Right lobe of liver (tissue), 6 donors: ENCODE data around the gene LCN2. TPM values are rescaled to one million over a fixed set of nuclear protein-coding genes. Genes with fewer than 3 reads are reported as not detected.

Experiments used
- ATAC-seq, 4 donors: fragments of 200-7000 bp; cut with Tn5 transposase; one replicate each; pipeline ENCODE4 v1.9.1; 2020; ENCODE audit warnings: mild to moderate bottlenecking in 4 of 4, moderate library complexity in 4 of 4
- DNase-seq, 3 donors: peaks; one replicate each; pipeline ENCODE4 v3.0.0-alpha.2; 2020
- H3K27ac ChIP-seq, 3 donors: fragments of 200-600 bp; one replicate each; pipeline ENCODE4 v1.8.0; 2022
- H3K27me3 ChIP-seq, 2 donors: fragments of 200-600 bp; one replicate each; pipeline ENCODE4 v1.8.0; 2022
- H3K36me3 ChIP-seq, 4 donors: fragments of 200-600 bp; sonication (generic) in 1 of 4; one replicate each; pipeline versions ENCODE4 v1.5.1 to v1.8.0; 2017 to 2022; ENCODE audit warnings: control low read depth in 1 of 4
- H3K4me1 ChIP-seq, 4 donors: fragments of 200-600 bp; sonication (generic) in 1 of 4; one replicate each; pipeline versions ENCODE4 v1.5.1 to v1.8.0; 2017 to 2022; ENCODE audit warnings: control low read depth in 1 of 4
- H3K4me3 ChIP-seq, 3 donors: fragments of 200-600 bp; one replicate each; pipeline ENCODE4 v1.8.0; 2022
- H3K9me3 ChIP-seq, 4 donors: fragments of 200-600 bp; sonication (generic) in 1 of 4; one replicate each; pipeline versions ENCODE4 v1.5.1 to v1.8.0; 2017 to 2022; ENCODE audit warnings: control low read depth in 1 of 4
- POLR2A ChIP-seq: fragments of 450-650 bp; IDR thresholded peaks from one replicate; pipeline ENCODE4 v1.6.1; 2017; ENCODE audit warnings: antibody characterized with exemption, mild to moderate bottlenecking
- WGBS: methylation state at CpG from one replicate; pipeline ENCODE4 v1.1.6; 2018; ENCODE audit warnings: low coverage, low lambda C conversion rate; ENCODE audit not compliant: insufficient coverage; ENCODE audit errors: missing lambda C conversion rate; 5-methylcytosine and 5-hydroxymethylcytosine counted together
- intact Hi-C, 2 donors: fragments of 100-400 bp; cut with DNase I; formaldehyde crosslinking; loops; one replicate each; pipeline versions ENCODE4 v1.11.2 to v1.14.1; 2022
- total RNA-seq, 6 experiments: library from RNA; depleted of rRNA in 2 of 6; stranded (reverse); fragments of >200 nt in 2 of 6; fragmentation: NEBNext Ultra II Directional in 3 of 6; extraction: Animal tissue kit (Norgen Biotek cat#: 25700) in 3 of 6; gene quantifications; one replicate each; pipeline versions ENCODE4 v1.1.0 to v1.2.4, GENCODE V29; 2016 to 2023
- TF ChIP-seq, protein P1 (sequence below), 4 donors: fragments of 200-600 bp in 3 of 4; fragments of 450-650 bp in 1 of 4; IDR thresholded peaks; one replicate each; pipeline versions ENCODE4 v1.5.1 to v1.8.0; 2016 to 2022; ENCODE audit warnings: antibody characterized with exemption in 4 of 4, mild to moderate bottlenecking in 2 of 4
- donor health status: DM: no; HTN: yes; CAD: no.
- donor health status: DM: no; HTN: no; CAD: no.
- donor health status: DM: no; HTN: no; CAD: no.
- donor health status: DM: no; HTN: yes; CAD: no.
- donor health status: DM: no; HTN: yes; CAD: no.

Gene LCN2
- total RNA-seq, 6 experiments from 2014 or later = 2.7 to 81.8 (median 18.1) TPM

DNA sequence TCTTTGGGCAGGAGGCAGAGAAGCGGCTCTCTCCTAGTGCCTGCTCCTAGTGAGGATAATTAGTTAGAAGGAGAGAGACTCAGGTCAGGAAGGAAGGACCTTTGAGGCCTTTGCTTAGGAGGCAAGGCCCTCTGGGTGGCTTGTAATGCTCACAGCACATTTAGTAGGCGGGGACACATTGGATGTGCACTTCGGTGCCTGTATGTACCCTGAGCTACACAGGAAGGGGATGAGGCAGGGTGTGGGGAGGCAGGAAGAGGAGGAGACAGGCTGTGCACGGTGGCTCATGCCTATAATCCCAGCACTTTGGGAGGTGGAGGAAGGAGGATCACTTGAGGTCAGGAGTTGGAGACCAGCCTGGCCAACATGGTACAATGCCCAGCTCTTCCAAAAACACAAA is 7.2 kb upstream of the LCN2 start:
- intact Hi-C loops = no loop called here
- 60% methylated on average over 4 of the region's 4 CpGs for WGBS
- H3K9me3 ChIP-seq = no peaks in the 10 kb centered on the region
- ATAC-seq (peak in 2 of 4 donors; percentile 36 to 46), DNase-seq (peak in 1 of 3 donors; percentile 4)
- H3K36me3 ChIP-seq = no peaks in the 10 kb centered on the region
- no peaks in the 10 kb centered on the region for H3K4me1 ChIP-seq
- H3K27ac ChIP-seq = no peak overlapping the region
- no peaks in the 10 kb centered on the region for H3K27me3 ChIP-seq
- TF ChIP-seq, protein P1, sequence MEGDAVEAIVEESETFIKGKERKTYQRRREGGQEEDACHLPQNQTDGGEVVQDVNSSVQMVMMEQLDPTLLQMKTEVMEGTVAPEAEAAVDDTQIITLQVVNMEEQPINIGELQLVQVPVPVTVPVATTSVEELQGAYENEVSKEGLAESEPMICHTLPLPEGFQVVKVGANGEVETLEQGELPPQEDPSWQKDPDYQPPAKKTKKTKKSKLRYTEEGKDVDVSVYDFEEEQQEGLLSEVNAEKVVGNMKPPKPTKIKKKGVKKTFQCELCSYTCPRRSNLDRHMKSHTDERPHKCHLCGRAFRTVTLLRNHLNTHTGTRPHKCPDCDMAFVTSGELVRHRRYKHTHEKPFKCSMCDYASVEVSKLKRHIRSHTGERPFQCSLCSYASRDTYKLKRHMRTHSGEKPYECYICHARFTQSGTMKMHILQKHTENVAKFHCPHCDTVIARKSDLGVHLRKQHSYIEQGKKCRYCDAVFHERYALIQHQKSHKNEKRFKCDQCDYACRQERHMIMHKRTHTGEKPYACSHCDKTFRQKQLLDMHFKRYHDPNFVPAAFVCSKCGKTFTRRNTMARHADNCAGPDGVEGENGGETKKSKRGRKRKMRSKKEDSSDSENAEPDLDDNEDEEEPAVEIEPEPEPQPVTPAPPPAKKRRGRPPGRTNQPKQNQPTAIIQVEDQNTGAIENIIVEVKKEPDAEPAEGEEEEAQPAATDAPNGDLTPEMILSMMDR (IDR thresholded peaks at IDR 0.05) = no peak
- no peak for TF ChIP-seq POLR2A
- no peak overlapping the region for H3K4me3 ChIP-seq

DNA sequence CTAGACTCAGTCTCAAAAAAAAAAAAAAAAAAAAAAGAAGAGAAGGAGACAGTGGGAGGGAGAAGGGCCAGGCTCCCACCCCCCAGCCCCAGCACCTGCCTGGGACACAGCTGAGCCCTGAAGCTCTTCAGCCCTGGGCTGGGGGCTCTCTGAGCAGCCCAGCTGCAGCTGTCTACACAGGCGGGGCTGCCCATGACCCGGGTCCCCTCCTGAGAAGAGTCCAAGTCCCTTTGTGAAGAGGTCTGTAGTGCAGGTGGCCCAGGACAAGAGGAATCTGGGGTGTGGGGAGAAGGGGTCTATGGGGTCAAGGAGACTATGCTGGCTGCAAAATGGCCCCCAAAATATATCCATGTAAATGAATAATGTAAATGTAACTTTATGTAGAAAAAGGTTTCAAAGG is 6.7 kb upstream of the LCN2 start:
- ATAC-seq (no peak), DNase-seq (peak in 2 of 3 donors; percentile 11 to 36)
- H3K4me1 ChIP-seq = no peaks in the 10 kb centered on the region
- no peaks in the 10 kb centered on the region for H3K9me3 ChIP-seq
- intact Hi-C loops = no loop called here
- WGBS = no CpG with 5 or more reads among the region's 2 CpGs
- H3K27me3 ChIP-seq = no peaks in the 10 kb centered on the region
- no peak overlapping the region for H3K27ac ChIP-seq
- TF ChIP-seq POLR2A = no peak
- TF ChIP-seq, protein P1 (IDR thresholded peaks at IDR 0.05) = no peak
- no peaks in the 10 kb centered on the region for H3K36me3 ChIP-seq
- H3K4me3 ChIP-seq = no peak overlapping the region

- WGBS = 97% methylated on average over 3 of the region's 8 CpGs
- Histone ChIP-seq H3K36me3 (no peaks in the 10 kb centered on the region), H3K4me3 (no peak overlapping the region), H3K9me3 (no peaks in the 10 kb centered on the region), H3K27ac (no peak overlapping the region), H3K27me3 (no peaks in the 10 kb centered on the region), H3K4me1 (peaks cover 0 to 4% (median 2%) of the 10 kb centered on the region in 4 donors)
- intact Hi-C loops = no loop called here
- no peak for TF ChIP-seq POLR2A
- TF ChIP-seq, protein P1 (IDR thresholded peaks at IDR 0.05) = no peak
- ATAC-seq (peak in 1 of 4 donors; percentile 14), DNase-seq (peak in 2 of 3 donors; percentile 14 to 54)
These were observed 5.6 kb upstream of the LCN2 start for GRCh38 chr9:128143525-128144238.

DNA sequence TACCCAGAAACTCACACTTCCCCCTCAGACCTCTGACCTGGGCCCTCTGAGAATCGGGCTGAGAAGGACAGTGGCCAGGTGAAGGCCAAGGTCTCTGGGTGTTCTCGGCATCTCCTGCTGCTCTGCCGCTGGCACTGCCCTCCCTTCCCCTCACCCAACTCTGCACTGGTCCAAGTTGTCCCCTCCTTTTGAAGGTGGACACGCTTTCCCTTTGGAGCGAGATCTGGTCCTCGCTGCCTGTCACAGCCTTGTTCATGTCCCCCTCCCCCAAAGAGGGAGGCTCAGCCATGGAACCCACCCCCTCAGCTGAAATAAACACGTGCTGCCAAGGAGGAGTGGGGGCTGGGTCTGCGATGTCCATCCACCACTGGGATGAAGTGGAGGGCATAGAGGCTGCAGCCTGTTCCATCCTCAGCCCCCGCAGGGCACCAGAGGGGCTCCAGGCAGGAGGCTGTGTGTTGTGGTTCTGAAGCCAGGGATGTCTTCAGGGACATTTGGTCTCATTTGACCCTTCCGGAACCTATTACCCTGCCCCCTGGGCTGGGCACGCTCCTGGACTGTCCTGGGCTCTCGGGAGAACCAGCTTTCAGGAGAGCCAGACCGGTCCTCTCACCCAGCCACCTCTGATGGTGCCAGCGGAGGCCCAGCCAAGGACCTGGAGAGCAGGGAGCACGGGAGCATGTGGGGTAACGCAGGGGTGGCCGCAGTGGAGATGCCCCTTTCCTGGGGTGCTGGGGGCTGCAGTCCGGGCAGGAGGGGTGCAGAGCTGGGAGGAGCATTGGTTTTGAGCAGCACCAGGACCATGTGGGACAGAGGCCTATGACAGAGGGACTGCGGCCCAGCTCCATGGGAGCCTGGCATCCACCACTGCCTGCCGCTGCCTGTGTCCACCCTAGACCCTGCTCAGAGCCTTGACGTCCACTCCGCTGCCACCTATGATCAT is 4.7 kb upstream of the LCN2 start:
- no peaks in the 10 kb centered on the region for H3K36me3 ChIP-seq
- H3K4me1 ChIP-seq = peaks cover 0 to 12% (median 8%) of the 10 kb centered on the region in 4 donors
- WGBS = 51% methylated on average over 3 of the region's 22 CpGs
- no peaks in the 10 kb centered on the region for H3K9me3 ChIP-seq
- intact Hi-C loops = no loop called here
- H3K27me3 ChIP-seq = no peaks in the 10 kb centered on the region
- no peak overlapping the region for H3K27ac ChIP-seq
- TF ChIP-seq POLR2A = no peak
- TF ChIP-seq, protein P1 (IDR thresholded peaks at IDR 0.05) = no peak
- ATAC-seq (no peak), DNase-seq (peak in 2 of 3 donors; percentile 13 to 44)
- H3K4me3 ChIP-seq = no peak overlapping the region
